ENCODE data around the gene KCNH4. TPM values are rescaled to one million over a fixed set of nuclear protein-coding genes. Genes with fewer than 3 reads are reported as not detected.

The KCNH4 gene
- total RNA-seq, 3 donors from 2014 or later: 2.2 to 2.6 (median 2.6) TPM

- DNase-seq: no peak
- Mint-ChIP-seq H3K4me3 (no peak overlapping the region), H3K36me3 (ENCODE audit: insufficient read depth) (peaks cover 32% of the 10 kb centered on the region), H3K9me3 (no peaks in the 10 kb centered on the region), H3K4me1 (ENCODE audit: low read depth) (peaks cover 35% of the 10 kb centered on the region), H3K27me3 (ENCODE audit: low read depth) (no peaks in the 10 kb centered on the region)
- ATAC-seq: no peak
Observed at GRCh38 chr17:42130310-42130936, 50.5 kb downstream of the KCNH4 start.

GRCh38 chr17:42129109-42129837 lies 51.7 kb downstream of the KCNH4 start:
- no peak overlapping the region for H3K4me3 Mint-ChIP-seq
- no peaks in the 10 kb centered on the region for H3K27me3 Mint-ChIP-seq (ENCODE audit: low read depth)
- peaks cover 32% of the 10 kb centered on the region for H3K4me1 Mint-ChIP-seq (ENCODE audit: low read depth)
- DNase-seq (no peak), ATAC-seq (no peak)
- peaks cover 40% of the 10 kb centered on the region for H3K36me3 Mint-ChIP-seq (ENCODE audit: insufficient read depth)
- no peaks in the 10 kb centered on the region for H3K9me3 Mint-ChIP-seq

- Mint-ChIP-seq H3K36me3 (ENCODE audit: insufficient read depth) (peaks cover 40% of the 10 kb centered on the region), H3K4me3 (no peak overlapping the region)
Observed at GRCh38 chr17:42127414-42127813, 53.5 kb downstream of the KCNH4 start.

GRCh38 chr17:42126836-42127235 lies 54.1 kb downstream of the KCNH4 start:
- H3K4me1 Mint-ChIP-seq (ENCODE audit: low read depth): peaks cover 9% of the 10 kb centered on the region
- ATAC-seq (no peak), DNase-seq (no peak)
- H3K36me3 Mint-ChIP-seq (ENCODE audit: insufficient read depth): peaks cover 40% of the 10 kb centered on the region
- H3K9me3 Mint-ChIP-seq: no peaks in the 10 kb centered on the region
- H3K4me3 Mint-ChIP-seq: no peak overlapping the region
- H3K27me3 Mint-ChIP-seq (ENCODE audit: low read depth): no peaks in the 10 kb centered on the region

More at GRCh38 chr17:42127414-42127813, 53.5 kb downstream of the KCNH4 start:
- H3K9me3 Mint-ChIP-seq: no peaks in the 10 kb centered on the region
- DNase-seq (no peak), ATAC-seq (no peak)
- H3K27me3 Mint-ChIP-seq (ENCODE audit: low read depth): no peaks in the 10 kb centered on the region
- H3K4me1 Mint-ChIP-seq (ENCODE audit: low read depth): peaks cover 15% of the 10 kb centered on the region

GRCh38 chr17:42125565-42125964 lies 55.4 kb downstream of the KCNH4 start:
- Mint-ChIP-seq H3K4me3 (no peak overlapping the region), H3K4me1 (ENCODE audit: low read depth) (peaks cover 4% of the 10 kb centered on the region), H3K9me3 (no peaks in the 10 kb centered on the region), H3K27me3 (ENCODE audit: low read depth) (no peaks in the 10 kb centered on the region), H3K36me3 (ENCODE audit: insufficient read depth) (peaks cover 33% of the 10 kb centered on the region)
- ATAC-seq (no peak), DNase-seq (no peak)

GRCh38 chr17:42124256-42124655 lies 56.7 kb downstream of the KCNH4 start:
- ATAC-seq (no peak), DNase-seq (no peak)
- Mint-ChIP-seq H3K9me3 (no peaks in the 10 kb centered on the region), H3K4me1 (ENCODE audit: low read depth) (peaks cover 7% of the 10 kb centered on the region), H3K36me3 (ENCODE audit: insufficient read depth) (peaks cover 29% of the 10 kb centered on the region), H3K4me3 (no peak overlapping the region), H3K27me3 (ENCODE audit: low read depth) (no peaks in the 10 kb centered on the region)

- no peak for ATAC-seq
- Mint-ChIP-seq H3K36me3 (ENCODE audit: insufficient read depth) (peaks cover 22% of the 10 kb centered on the region), H3K27me3 (ENCODE audit: low read depth) (no peaks in the 10 kb centered on the region), H3K4me3 (peak within 1 kb of the TSS; percentile 75), H3K9me3 (no peaks in the 10 kb centered on the region), H3K4me1 (ENCODE audit: low read depth) (peaks cover 10% of the 10 kb centered on the region)
- DNase-seq: no peak
Observed at GRCh38 chr17:42122371-42123303, 58.3 kb downstream of the KCNH4 start, which contains the start of gene HSPB9. TSS of gene HSPB9 (plus strand) at chr17:42122804. CDS start at chr17:42122851, 47 bp downstream.

- Mint-ChIP-seq H3K9me3 (no peaks in the 10 kb centered on the region), H3K27me3 (ENCODE audit: low read depth) (no peaks in the 10 kb centered on the region), H3K4me1 (ENCODE audit: low read depth) (peaks cover 15% of the 10 kb centered on the region), H3K36me3 (ENCODE audit: insufficient read depth) (peaks cover 18% of the 10 kb centered on the region), H3K4me3 (peak within 1 kb of the TSS; percentile 75)
- ATAC-seq (peak; percentile 95 to 96), DNase-seq (peak; percentile 71)
Observed at GRCh38 chr17:42120770-42121769, 59.9 kb downstream of the KCNH4 start, which contains the start of gene KAT2A. TSS of gene KAT2A (minus strand) at chr17:42121367. CDS start at chr17:42121304, 63 bp downstream.

GRCh38 chr17:42120161-42120769 lies 60.7 kb downstream of the KCNH4 start:
- H3K4me3 Mint-ChIP-seq: peak overlapping the region; percentile 75

GRCh38 chr17:42119301-42119700 lies 61.6 kb downstream of the KCNH4 start:
- DNase-seq (no peak), ATAC-seq (no peak)
- peaks cover 20% of the 10 kb centered on the region for H3K4me1 Mint-ChIP-seq (ENCODE audit: low read depth)
- H3K9me3 Mint-ChIP-seq: no peaks in the 10 kb centered on the region
- H3K36me3 Mint-ChIP-seq (ENCODE audit: insufficient read depth): peaks cover 18% of the 10 kb centered on the region
- no peaks in the 10 kb centered on the region for H3K27me3 Mint-ChIP-seq (ENCODE audit: low read depth)
- H3K4me3 Mint-ChIP-seq: peak overlapping the region; percentile 11

More at GRCh38 chr17:42120161-42120769, 60.7 kb downstream of the KCNH4 start:
- DNase-seq: no peak
- ATAC-seq: no peak
- H3K36me3 Mint-ChIP-seq (ENCODE audit: insufficient read depth): peaks cover 18% of the 10 kb centered on the region
- H3K4me1 Mint-ChIP-seq (ENCODE audit: low read depth): peaks cover 17% of the 10 kb centered on the region
- H3K9me3 Mint-ChIP-seq: no peaks in the 10 kb centered on the region
- H3K27me3 Mint-ChIP-seq (ENCODE audit: low read depth): no peaks in the 10 kb centered on the region

GRCh38 chr17:42118545-42118944 lies 62.4 kb downstream of the KCNH4 start:
- Mint-ChIP-seq H3K27me3 (ENCODE audit: low read depth) (no peaks in the 10 kb centered on the region), H3K36me3 (ENCODE audit: insufficient read depth) (peaks cover 19% of the 10 kb centered on the region), H3K9me3 (no peaks in the 10 kb centered on the region), H3K4me3 (peak overlapping the region; percentile 1), H3K4me1 (ENCODE audit: low read depth) (peaks cover 20% of the 10 kb centered on the region)
- ATAC-seq (no peak), DNase-seq (peak; percentile 35)

GRCh38 chr17:42118126-42118510 lies 62.8 kb downstream of the KCNH4 start:
- no peaks in the 10 kb centered on the region for H3K27me3 Mint-ChIP-seq (ENCODE audit: low read depth)
- no peaks in the 10 kb centered on the region for H3K9me3 Mint-ChIP-seq
- H3K36me3 Mint-ChIP-seq (ENCODE audit: insufficient read depth): peaks cover 19% of the 10 kb centered on the region
- no peak overlapping the region for H3K4me3 Mint-ChIP-seq
- peaks cover 20% of the 10 kb centered on the region for H3K4me1 Mint-ChIP-seq (ENCODE audit: low read depth)
- no peak for ATAC-seq
- no peak for DNase-seq
